Glutamatergic neuron (in vitro differentiated cells): ENCODE measurements around the gene SIAE. TPM values are rescaled to one million over a fixed set of nuclear protein-coding genes. Genes with fewer than 3 reads are reported as not detected.

Experiments
- DNase-seq: peaks from one replicate; pipeline ENCODE4 v3.0.0; 2022
- H3K27ac Mint-ChIP-seq: one replicate; pipeline ENCODE4 v1.8.0; 2020; ENCODE audit warnings: mild to moderate bottlenecking, mixed read lengths, inconsistent platforms; ENCODE audit not compliant: unreplicated experiment
- H3K27me3 Mint-ChIP-seq: one replicate; pipeline ENCODE4 v1.8.0; 2020; ENCODE audit warnings: mild to moderate bottlenecking, moderate library complexity, mixed read lengths, inconsistent platforms; ENCODE audit not compliant: unreplicated experiment
- H3K36me3 Mint-ChIP-seq: one replicate; pipeline ENCODE4 v1.8.0; 2020; ENCODE audit warnings: mild to moderate bottlenecking, mixed read lengths, inconsistent platforms; ENCODE audit not compliant: unreplicated experiment
- H3K4me1 Mint-ChIP-seq: one replicate; pipeline ENCODE4 v1.8.0; 2020; ENCODE audit warnings: mild to moderate bottlenecking, low read depth, mixed read lengths, inconsistent platforms; ENCODE audit not compliant: unreplicated experiment
- H3K4me3 Mint-ChIP-seq: one replicate; pipeline ENCODE4 v1.8.0; 2020; ENCODE audit warnings: mild to moderate bottlenecking, mixed read lengths, inconsistent platforms; ENCODE audit not compliant: unreplicated experiment
- H3K9me3 Mint-ChIP-seq: one replicate; pipeline ENCODE4 v1.8.0; 2020; ENCODE audit warnings: mild to moderate bottlenecking, moderate library complexity, mixed read lengths, inconsistent platforms; ENCODE audit not compliant: unreplicated experiment
- total RNA-seq: library from RNA; stranded (reverse); fragmentation: NEBNext Ultra II Directional; extraction: Animal tissue kit (Norgen Biotek cat#: 25700); gene quantifications from one replicate; pipeline ENCODE4 v1.2.1, GENCODE V29; 2021; ENCODE audit not compliant: unreplicated experiment
- TF ChIP-seq, protein P1 (sequence below): fragments of 200-600 bp; sonication (generic); IDR thresholded peaks from one replicate; pipeline ENCODE4 v1.5.0; 2021; ENCODE audit not compliant: partially characterized antibody, unreplicated experiment

Gene SIAE
- total RNA-seq, 1 donor from 2014 or later: 4.5 TPM

- Mint-ChIP-seq H3K36me3 (no peaks in the 10 kb centered on the region), H3K27me3 (no peaks in the 10 kb centered on the region), H3K4me3 (no peak overlapping the region), H3K27ac (no peak overlapping the region), H3K9me3 (no peaks in the 10 kb centered on the region), H3K4me1 (no peaks in the 10 kb centered on the region)
- TF ChIP-seq, protein P1, sequence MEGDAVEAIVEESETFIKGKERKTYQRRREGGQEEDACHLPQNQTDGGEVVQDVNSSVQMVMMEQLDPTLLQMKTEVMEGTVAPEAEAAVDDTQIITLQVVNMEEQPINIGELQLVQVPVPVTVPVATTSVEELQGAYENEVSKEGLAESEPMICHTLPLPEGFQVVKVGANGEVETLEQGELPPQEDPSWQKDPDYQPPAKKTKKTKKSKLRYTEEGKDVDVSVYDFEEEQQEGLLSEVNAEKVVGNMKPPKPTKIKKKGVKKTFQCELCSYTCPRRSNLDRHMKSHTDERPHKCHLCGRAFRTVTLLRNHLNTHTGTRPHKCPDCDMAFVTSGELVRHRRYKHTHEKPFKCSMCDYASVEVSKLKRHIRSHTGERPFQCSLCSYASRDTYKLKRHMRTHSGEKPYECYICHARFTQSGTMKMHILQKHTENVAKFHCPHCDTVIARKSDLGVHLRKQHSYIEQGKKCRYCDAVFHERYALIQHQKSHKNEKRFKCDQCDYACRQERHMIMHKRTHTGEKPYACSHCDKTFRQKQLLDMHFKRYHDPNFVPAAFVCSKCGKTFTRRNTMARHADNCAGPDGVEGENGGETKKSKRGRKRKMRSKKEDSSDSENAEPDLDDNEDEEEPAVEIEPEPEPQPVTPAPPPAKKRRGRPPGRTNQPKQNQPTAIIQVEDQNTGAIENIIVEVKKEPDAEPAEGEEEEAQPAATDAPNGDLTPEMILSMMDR: no peak
- DNase-seq: no peak
Measured at GRCh38 chr11:124591430-124591829, 82.1 kb downstream of the SIAE start.

DNA sequence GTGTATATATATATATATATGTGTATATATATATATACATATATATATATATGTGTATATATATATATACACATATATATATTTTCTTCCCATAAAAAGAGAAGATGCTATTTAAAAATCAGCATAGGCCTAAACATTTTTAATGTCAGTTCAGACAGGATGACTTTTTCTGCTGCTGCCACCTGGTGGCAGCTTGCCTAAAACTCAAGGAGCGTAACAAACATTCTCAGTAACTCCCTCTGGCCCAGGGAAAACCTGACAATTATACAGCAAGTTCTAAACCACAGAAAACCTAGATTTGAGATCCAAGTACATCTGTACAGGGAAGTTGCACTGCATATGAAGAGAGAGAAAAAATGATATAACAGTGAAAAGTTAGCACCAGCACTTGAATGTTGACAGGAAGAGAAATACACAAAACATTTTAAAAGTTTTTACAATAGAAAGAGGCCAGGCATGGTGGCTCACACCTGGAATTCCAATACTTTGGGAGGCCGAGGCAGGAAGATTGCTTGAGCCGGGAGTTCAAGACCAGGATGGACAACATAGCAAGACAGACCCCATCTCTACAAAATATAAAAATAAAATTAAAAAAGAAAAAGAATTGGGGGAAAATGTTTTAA is 87.2 kb downstream of the SIAE start:
- TF ChIP-seq, protein P1: peak; percentile 74
- H3K4me1 Mint-ChIP-seq: no peaks in the 10 kb centered on the region

GRCh38 chr11:124584681-124585372 is 88.7 kb downstream of the SIAE start:
- Mint-ChIP-seq H3K36me3 (no peaks in the 10 kb centered on the region), H3K27ac (no peak overlapping the region), H3K4me1 (no peaks in the 10 kb centered on the region), H3K27me3 (no peaks in the 10 kb centered on the region), H3K4me3 (no peak overlapping the region), H3K9me3 (no peaks in the 10 kb centered on the region)
- TF ChIP-seq, protein P1: no peak
- DNase-seq: no peak

More for the DNA sequence above, 87.2 kb downstream of the SIAE start:
- Mint-ChIP-seq H3K9me3 (no peaks in the 10 kb centered on the region), H3K27me3 (no peaks in the 10 kb centered on the region), H3K4me3 (no peak overlapping the region), H3K36me3 (no peaks in the 10 kb centered on the region), H3K27ac (no peak overlapping the region)
- DNase-seq: peak; percentile 62

DNA sequence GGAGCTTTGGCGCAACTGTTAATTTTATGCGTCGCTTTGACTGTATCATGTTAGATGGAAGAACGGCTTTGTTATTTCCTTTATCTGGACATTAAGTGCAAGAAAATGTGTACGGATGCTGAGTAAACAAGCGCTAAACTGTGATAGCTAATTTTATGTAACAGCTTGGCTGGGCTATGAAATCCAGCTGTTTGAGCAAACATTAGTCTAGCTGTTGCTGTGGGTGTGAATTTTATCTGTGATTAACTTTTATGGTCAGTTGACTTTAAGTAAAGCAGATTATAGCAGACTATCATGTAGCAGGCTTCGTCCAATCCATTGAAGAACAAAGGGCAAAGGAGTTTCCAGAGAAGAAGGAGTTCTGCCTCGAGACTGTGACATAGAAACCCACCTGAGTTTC is 89.8 kb downstream of the SIAE start:
- H3K27ac Mint-ChIP-seq: no peak overlapping the region
- DNase-seq: no peak
- H3K4me3 Mint-ChIP-seq: no peak overlapping the region
- TF ChIP-seq, protein P1: no peak
- H3K27me3 Mint-ChIP-seq: no peaks in the 10 kb centered on the region
- no peaks in the 10 kb centered on the region for H3K36me3 Mint-ChIP-seq
- no peaks in the 10 kb centered on the region for H3K9me3 Mint-ChIP-seq
- H3K4me1 Mint-ChIP-seq: no peaks in the 10 kb centered on the region

Other genes with a start within 250 kb of the SIAE start
- not detected for gene OR8B4, start 248.9 kb downstream of the SIAE start, total RNA-seq
- not detected for gene OR8B8, start 228.0 kb downstream of the SIAE start, total RNA-seq
- not detected for gene OR8B12, start 130.1 kb downstream of the SIAE start, total RNA-seq
- not detected for gene OR8A1, start 103.7 kb downstream of the SIAE start, total RNA-seq
- not detected for gene PANX3, start 62.3 kb downstream of the SIAE start, total RNA-seq
- 35.3 TPM for gene TBRG1, start 50.9 kb downstream of the SIAE start, total RNA-seq
- gene SPA17, start 165 bp upstream of the SIAE start, total RNA-seq: 4.6 TPM
- gene NRGN, start 66.2 kb upstream of the SIAE start, total RNA-seq: 28.9 TPM
- gene VSIG2, start 78.5 kb upstream of the SIAE start, total RNA-seq: not detected
- gene ESAM, start 88.6 kb upstream of the SIAE start, total RNA-seq: 0.54 TPM
- gene MSANTD2, start 126.7 kb upstream of the SIAE start, total RNA-seq: 22.8 TPM
- 5.9 TPM for gene ROBO3, start 191.7 kb upstream of the SIAE start, total RNA-seq
- not detected for gene ROBO4, start 224.1 kb upstream of the SIAE start, total RNA-seq
- not detected for gene HEPN1, start 245.5 kb upstream of the SIAE start, total RNA-seq